ENCODE results near the gene TMEM19. TPM values are rescaled to one million over a fixed set of nuclear protein-coding genes. Genes with fewer than 3 reads are reported as not detected.

The TMEM19 gene
- total and polyA plus RNA-seq, 8 donors = 23.5 to 35.0 (median 29.7) TPM

DNA sequence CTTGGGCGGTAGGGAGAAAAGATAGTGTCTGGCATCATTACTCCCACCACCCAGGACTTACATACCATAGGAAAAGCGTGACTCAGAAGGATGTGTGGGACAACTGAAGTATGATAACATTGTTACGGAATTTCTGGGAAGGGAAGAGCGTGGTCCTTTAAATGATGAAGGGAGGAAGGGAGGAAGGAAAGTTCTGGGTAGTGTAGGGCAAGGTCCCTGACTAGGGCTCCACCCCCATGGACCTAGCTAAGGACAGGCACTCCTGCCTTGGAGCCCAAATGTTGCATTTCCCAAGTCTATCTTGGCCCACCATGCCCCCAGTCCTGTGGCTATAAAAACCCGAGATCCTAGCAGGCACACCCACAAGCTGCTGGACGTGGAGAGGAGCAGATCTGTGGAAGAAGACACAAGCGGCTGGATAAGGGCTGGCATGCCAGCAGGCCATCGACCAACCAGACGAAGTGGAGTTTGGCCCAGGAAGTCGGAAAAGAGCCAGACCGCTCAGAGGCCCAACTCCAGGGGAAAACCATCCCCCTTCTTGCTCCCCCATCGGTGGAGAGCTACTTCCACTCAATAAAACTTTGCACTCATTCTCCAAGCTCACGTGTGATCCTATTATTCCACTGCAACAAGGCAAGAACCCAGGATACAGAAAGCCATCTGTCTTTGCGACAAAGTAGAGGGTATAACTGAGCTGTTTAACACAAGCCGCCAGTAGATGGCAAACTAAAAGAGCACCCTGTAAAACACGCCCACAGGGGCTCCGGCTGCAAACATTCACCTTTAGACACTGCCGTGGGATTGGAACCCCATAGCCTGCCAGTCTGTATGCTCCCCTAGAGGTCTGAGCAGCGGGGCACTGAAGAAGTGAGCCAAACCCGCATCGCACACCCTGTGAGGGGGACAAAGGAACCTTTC lies 45.8 kb downstream of the TMEM19 start:
- DNase-seq (no peak), ATAC-seq (no peak)
- no peaks in the 10 kb centered on the region for H3K27me3 ChIP-seq
- no peaks in the 10 kb centered on the region for H3K36me3 ChIP-seq
- intact Hi-C loops (cut with DNase I) = no loop called here
- TF ChIP-seq, protein P1, sequence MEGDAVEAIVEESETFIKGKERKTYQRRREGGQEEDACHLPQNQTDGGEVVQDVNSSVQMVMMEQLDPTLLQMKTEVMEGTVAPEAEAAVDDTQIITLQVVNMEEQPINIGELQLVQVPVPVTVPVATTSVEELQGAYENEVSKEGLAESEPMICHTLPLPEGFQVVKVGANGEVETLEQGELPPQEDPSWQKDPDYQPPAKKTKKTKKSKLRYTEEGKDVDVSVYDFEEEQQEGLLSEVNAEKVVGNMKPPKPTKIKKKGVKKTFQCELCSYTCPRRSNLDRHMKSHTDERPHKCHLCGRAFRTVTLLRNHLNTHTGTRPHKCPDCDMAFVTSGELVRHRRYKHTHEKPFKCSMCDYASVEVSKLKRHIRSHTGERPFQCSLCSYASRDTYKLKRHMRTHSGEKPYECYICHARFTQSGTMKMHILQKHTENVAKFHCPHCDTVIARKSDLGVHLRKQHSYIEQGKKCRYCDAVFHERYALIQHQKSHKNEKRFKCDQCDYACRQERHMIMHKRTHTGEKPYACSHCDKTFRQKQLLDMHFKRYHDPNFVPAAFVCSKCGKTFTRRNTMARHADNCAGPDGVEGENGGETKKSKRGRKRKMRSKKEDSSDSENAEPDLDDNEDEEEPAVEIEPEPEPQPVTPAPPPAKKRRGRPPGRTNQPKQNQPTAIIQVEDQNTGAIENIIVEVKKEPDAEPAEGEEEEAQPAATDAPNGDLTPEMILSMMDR (IDR thresholded peaks at IDR 0.05) = no peak
- H3K9me3 ChIP-seq = no peaks in the 10 kb centered on the region
- H3K4me3 ChIP-seq = no peak overlapping the region
- H3K27ac ChIP-seq = no peak overlapping the region
- H3K4me1 ChIP-seq = no peaks in the 10 kb centered on the region

DNA sequence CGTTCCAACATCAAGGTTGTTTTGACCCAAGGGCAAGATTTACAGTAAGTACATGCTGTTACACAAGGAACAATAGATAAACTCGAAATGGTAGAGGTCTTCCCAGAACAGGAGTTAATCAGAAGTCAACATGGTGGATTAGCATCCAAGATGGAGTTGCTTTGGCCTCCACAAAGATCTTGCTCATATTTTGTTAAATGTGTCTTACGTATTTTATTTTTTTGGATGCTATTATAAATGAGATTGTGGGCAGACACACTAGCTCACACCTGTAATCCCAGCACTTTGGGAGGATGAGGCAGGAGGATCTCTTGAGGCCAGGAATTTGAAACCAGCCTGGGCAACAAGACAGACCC lies 46.5 kb downstream of the TMEM19 start:
- Histone ChIP-seq H3K36me3 (no peaks in the 10 kb centered on the region), H3K4me1 (no peaks in the 10 kb centered on the region), H3K9me3 (no peaks in the 10 kb centered on the region), H3K27me3 (no peaks in the 10 kb centered on the region), H3K4me3 (no peak overlapping the region), H3K27ac (no peak overlapping the region)
- no peak for DNase-seq
- intact Hi-C loops (cut with DNase I) = no loop called here
- TF ChIP-seq, protein P1 (IDR thresholded peaks at IDR 0.05) = no peak
- ATAC-seq = no peak

DNA sequence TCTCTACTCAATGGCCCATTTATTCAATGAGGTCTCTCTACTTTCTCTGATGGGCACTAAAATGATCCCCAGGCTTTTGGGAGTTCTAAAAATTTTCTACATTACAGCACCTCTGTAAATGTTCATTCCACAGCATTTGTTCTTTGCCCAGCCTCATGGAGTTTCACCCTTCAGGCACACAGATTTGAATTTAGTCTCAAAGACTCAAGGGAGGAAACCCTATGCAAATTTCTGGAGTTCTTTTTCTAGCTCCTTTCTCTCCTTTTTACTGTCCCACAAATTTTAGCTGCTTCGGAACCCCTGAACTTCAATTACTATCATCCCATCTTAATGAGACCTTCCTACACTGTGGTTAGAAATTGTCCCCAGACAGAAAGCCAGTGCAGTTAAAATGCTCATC lies 51.3 kb downstream of the TMEM19 start:
- H3K9me3 ChIP-seq = no peaks in the 10 kb centered on the region
- TF ChIP-seq, protein P1 (IDR thresholded peaks at IDR 0.05) = no peak
- no peak for DNase-seq

DNA sequence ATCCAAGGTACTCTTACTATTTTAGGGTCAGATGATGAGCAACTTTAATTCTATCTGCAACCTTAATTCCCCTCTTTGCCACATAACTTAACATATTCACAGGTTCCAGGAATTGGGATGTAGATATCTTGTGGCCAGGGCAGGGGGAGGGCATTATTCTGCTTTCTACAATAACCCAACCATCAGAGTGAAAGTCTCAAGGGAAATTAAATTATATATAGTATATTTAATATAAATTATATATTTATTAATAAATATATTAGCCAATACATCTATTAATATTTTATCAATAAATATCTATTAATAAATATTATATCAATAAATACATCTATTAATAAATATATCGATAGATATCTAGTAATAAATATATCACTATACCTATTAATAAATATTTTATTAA lies 57.1 kb downstream of the TMEM19 start:
- no peaks in the 10 kb centered on the region for H3K27me3 ChIP-seq
- intact Hi-C loops (cut with DNase I) = loop anchor here in 1 of 2 donors (10.0 kb wide), 1 partner anchor 328 kb away; no protein-coding TSS in a partner anchor
- no peak overlapping the region for H3K27ac ChIP-seq
- H3K9me3 ChIP-seq = no peaks in the 10 kb centered on the region
- no peaks in the 10 kb centered on the region for H3K36me3 ChIP-seq
- ATAC-seq (no peak), DNase-seq (no peak)
- H3K4me3 ChIP-seq = no peak overlapping the region
- TF ChIP-seq, protein P1 (IDR thresholded peaks at IDR 0.05) = no peak
- peaks cover 0 to 3% of the 10 kb centered on the region in 2 donors for H3K4me1 ChIP-seq

More for the DNA sequence above, 51.3 kb downstream of the TMEM19 start:
- H3K4me3 ChIP-seq = no peak overlapping the region
- intact Hi-C loops (cut with DNase I) = no loop called here
- H3K27ac ChIP-seq = no peak overlapping the region
- ATAC-seq = no peak
- H3K36me3 ChIP-seq = no peaks in the 10 kb centered on the region
- no peaks in the 10 kb centered on the region for H3K4me1 ChIP-seq
- H3K27me3 ChIP-seq = no peaks in the 10 kb centered on the region

DNA sequence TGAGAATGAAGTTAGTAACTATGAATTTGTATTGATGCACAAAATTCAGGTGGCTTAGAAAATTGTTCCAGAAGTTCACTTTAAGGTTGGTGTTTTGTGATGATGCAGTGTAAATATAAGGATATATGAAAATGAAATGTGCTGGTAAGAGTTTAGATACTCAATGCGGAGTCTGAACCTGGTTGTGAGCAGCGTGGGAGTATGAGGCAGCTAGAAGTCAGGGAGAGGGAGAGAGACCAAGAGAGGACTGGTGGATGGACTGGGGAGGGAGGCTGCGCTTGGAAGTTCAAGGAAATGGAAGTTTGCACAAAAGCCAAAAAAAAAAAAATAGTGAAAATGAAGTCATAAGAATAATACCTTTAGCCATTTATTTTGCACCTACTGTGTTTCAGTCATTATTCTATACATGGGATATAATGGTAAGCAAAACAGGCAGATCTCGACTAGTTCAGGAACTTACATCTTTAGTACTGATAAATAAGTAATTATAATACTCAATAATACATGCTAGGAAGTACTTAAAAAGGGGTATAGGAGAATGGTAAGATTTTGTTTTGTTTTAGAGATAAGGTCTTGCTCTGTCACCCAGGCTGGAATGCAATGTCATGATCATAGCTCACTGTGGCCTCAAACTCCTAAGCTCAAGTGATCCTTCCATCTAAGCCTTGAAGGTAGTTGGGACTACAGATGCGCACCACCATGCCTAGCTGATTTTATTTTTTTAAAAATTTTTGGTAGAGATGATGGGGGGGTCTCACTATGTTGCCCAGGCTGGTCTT lies 58.8 kb downstream of the TMEM19 start:
- no peak overlapping the region for H3K27ac ChIP-seq

More for the DNA sequence above, 58.8 kb downstream of the TMEM19 start:
- no peaks in the 10 kb centered on the region for H3K36me3 ChIP-seq
- ATAC-seq (no peak), DNase-seq (no peak)
- H3K9me3 ChIP-seq = no peaks in the 10 kb centered on the region
- H3K4me3 ChIP-seq = no peak overlapping the region
- H3K4me1 ChIP-seq = peaks cover 0 to 3% of the 10 kb centered on the region in 2 donors
- intact Hi-C loops (cut with DNase I) = loop anchor here in 1 of 2 donors (10.0 kb wide), 1 partner anchor 330 kb away; no protein-coding TSS in a partner anchor
- TF ChIP-seq, protein P1 (IDR thresholded peaks at IDR 0.05) = no peak
- H3K27me3 ChIP-seq = no peaks in the 10 kb centered on the region
